Muscle layer of duodenum (tissue), 2 donors: ENCODE data around the gene PTPRS.

Source experiments
- H3K27ac ChIP-seq: one replicate; pipeline ENCODE4 v1.7.0; 2013; ENCODE audit warnings: mild to moderate bottlenecking, low read length
- H3K27me3 ChIP-seq: one replicate; pipeline ENCODE4 v1.7.0; 2013; ENCODE audit warnings: low read depth, mild to moderate bottlenecking, control low read depth, low read length
- H3K36me3 ChIP-seq, 2 donors: one replicate each; pipeline ENCODE4 v1.7.0; 2013; ENCODE audit warnings: low read length in 2 of 2, control low read depth in 1 of 2, mild to moderate bottlenecking in 1 of 2; ENCODE audit not compliant: insufficient read depth in 2 of 2, control insufficient read depth in 1 of 2
- H3K4me1 ChIP-seq, 2 donors: one replicate each; pipeline ENCODE4 v1.7.0; 2013; ENCODE audit warnings: low read length in 2 of 2, mild to moderate bottlenecking in 2 of 2, control low read depth in 1 of 2, moderate library complexity in 1 of 2; ENCODE audit not compliant: insufficient read depth in 2 of 2, control insufficient read depth in 1 of 2
- H3K4me3 ChIP-seq, 2 donors: one replicate each; pipeline ENCODE4 v1.7.0; 2013; ENCODE audit warnings: low read length in 2 of 2, low read depth in 1 of 2, mild to moderate bottlenecking in 1 of 2
- H3K9me3 ChIP-seq, 2 donors: one replicate each; pipeline ENCODE4 v1.7.0; 2013; ENCODE audit warnings: low read length in 2 of 2, control low read depth in 1 of 2, mild to moderate bottlenecking in 1 of 2; ENCODE audit not compliant: control insufficient read depth in 1 of 2
- donor health status: healthy.

The PTPRS gene

GRCh38 chr19:5352229-5352763 is 11.7 kb upstream of the PTPRS start:
- H3K27me3 ChIP-seq, result no peaks in the 10 kb centered on the region
- H3K9me3 ChIP-seq, result no peaks in the 10 kb centered on the region
- no peaks in the 10 kb centered on the region for H3K4me1 ChIP-seq
- H3K4me3 ChIP-seq, result no peak overlapping the region
- H3K36me3 ChIP-seq, result no peaks in the 10 kb centered on the region
- H3K27ac ChIP-seq, result no peak overlapping the region

- Histone ChIP-seq H3K27ac (no peak overlapping the region), H3K27me3 (no peaks in the 10 kb centered on the region), H3K9me3 (no peaks in the 10 kb centered on the region), H3K36me3 (no peaks in the 10 kb centered on the region), H3K4me3 (no peak overlapping the region), H3K4me1 (no peaks in the 10 kb centered on the region)
Observed at GRCh38 chr19:5351731-5352228, 11.2 kb upstream of the PTPRS start.

- Histone ChIP-seq H3K4me1 (no peaks in the 10 kb centered on the region), H3K27me3 (no peaks in the 10 kb centered on the region), H3K9me3 (no peaks in the 10 kb centered on the region), H3K27ac (no peak overlapping the region), H3K36me3 (no peaks in the 10 kb centered on the region), H3K4me3 (no peak overlapping the region)
Observed at GRCh38 chr19:5349041-5349440, 8.4 kb upstream of the PTPRS start.

GRCh38 chr19:5345895-5346386 is 5.3 kb upstream of the PTPRS start:
- peaks cover 0 to 2% of the 10 kb centered on the region in 2 donors for H3K4me1 ChIP-seq
- H3K9me3 ChIP-seq, result no peaks in the 10 kb centered on the region
- H3K4me3 ChIP-seq, result no peak overlapping the region
- no peak overlapping the region for H3K27ac ChIP-seq
- no peaks in the 10 kb centered on the region for H3K36me3 ChIP-seq
- H3K27me3 ChIP-seq, result no peaks in the 10 kb centered on the region

GRCh38 chr19:5343848-5344247 is 3.2 kb upstream of the PTPRS start:
- no peaks in the 10 kb centered on the region for H3K36me3 ChIP-seq
- H3K27ac ChIP-seq, result no peak overlapping the region
- H3K27me3 ChIP-seq, result peaks cover 5% of the 10 kb centered on the region
- H3K4me1 ChIP-seq, result peaks cover 0 to 15% of the 10 kb centered on the region in 2 donors
- no peak overlapping the region for H3K4me3 ChIP-seq
- H3K9me3 ChIP-seq, result no peaks in the 10 kb centered on the region

- H3K9me3 ChIP-seq, result no peaks in the 10 kb centered on the region
- no peaks in the 10 kb centered on the region for H3K36me3 ChIP-seq
Observed at GRCh38 chr19:5342573-5343201, 2.1 kb upstream of the PTPRS start.

GRCh38 chr19:5341981-5342380 is 1.4 kb upstream of the PTPRS start:
- no peaks in the 10 kb centered on the region for H3K36me3 ChIP-seq
- peaks cover 0 to 19% of the 10 kb centered on the region in 2 donors for H3K4me1 ChIP-seq
- no peaks in the 10 kb centered on the region for H3K9me3 ChIP-seq
- H3K27me3 ChIP-seq, result peaks cover 11% of the 10 kb centered on the region
- no peak overlapping the region for H3K27ac ChIP-seq
- no peak overlapping the region for H3K4me3 ChIP-seq

More at GRCh38 chr19:5342573-5343201, 2.1 kb upstream of the PTPRS start:
- Histone ChIP-seq H3K27me3 (peaks cover 11% of the 10 kb centered on the region), H3K4me1 (peaks cover 0 to 19% of the 10 kb centered on the region in 2 donors), H3K4me3 (no peak overlapping the region), H3K27ac (no peak overlapping the region)

- Histone ChIP-seq H3K27me3 (peaks cover 11% of the 10 kb centered on the region), H3K36me3 (no peaks in the 10 kb centered on the region), H3K27ac (no peak overlapping the region), H3K4me3 (no peak overlapping the region), H3K4me1 (peaks cover 0 to 19% of the 10 kb centered on the region in 2 donors), H3K9me3 (no peaks in the 10 kb centered on the region)
Observed at GRCh38 chr19:5341448-5341820, 822 bp upstream of the PTPRS start.

- Histone ChIP-seq H3K27me3 (peaks cover 11% of the 10 kb centered on the region), H3K4me1 (peaks cover 0 to 19% of the 10 kb centered on the region in 2 donors), H3K36me3 (no peaks in the 10 kb centered on the region), H3K9me3 (no peaks in the 10 kb centered on the region), H3K4me3 (peak overlapping the region; percentile 42 to 81), H3K27ac (no peak overlapping the region)
Observed at GRCh38 chr19:5339950-5340636, 519 bp downstream of the PTPRS start.

- no peaks in the 10 kb centered on the region for H3K9me3 ChIP-seq
- H3K4me3 ChIP-seq, result peak overlapping the region in 1 of 2 donors; percentile 81
- no peak overlapping the region for H3K27ac ChIP-seq
- H3K36me3 ChIP-seq, result no peaks in the 10 kb centered on the region
- H3K27me3 ChIP-seq, result peaks cover 13% of the 10 kb centered on the region
- peaks cover 0 to 19% of the 10 kb centered on the region in 2 donors for H3K4me1 ChIP-seq
Observed at GRCh38 chr19:5339198-5339949, 1.2 kb downstream of the PTPRS start.

- H3K27me3 ChIP-seq, result peaks cover 17% of the 10 kb centered on the region
- H3K4me1 ChIP-seq, result peaks cover 0 to 19% of the 10 kb centered on the region in 2 donors
Observed at GRCh38 chr19:5338656-5339197, 1.9 kb downstream of the PTPRS start.

More at GRCh38 chr19:5338656-5339197, 1.9 kb downstream of the PTPRS start:
- no peaks in the 10 kb centered on the region for H3K9me3 ChIP-seq
- no peak overlapping the region for H3K27ac ChIP-seq
- peak overlapping the region in 1 of 2 donors; percentile 81 for H3K4me3 ChIP-seq
- H3K36me3 ChIP-seq, result no peaks in the 10 kb centered on the region
